Sigmoid colon (tissue), 7 donors: ENCODE results near the gene TENM4. TPM values are rescaled to one million over a fixed set of nuclear protein-coding genes. Genes with fewer than 3 reads are reported as not detected.

Experiments
- DNase-seq: peaks from one replicate; pipeline ENCODE4 v3.0.0-alpha.2; 2019
- H3K27ac ChIP-seq, 4 donors: fragments of 200-600 bp; sonication (generic); one replicate each; pipeline ENCODE4 v1.5.1; 2016 to 2019; ENCODE audit warnings: mild to moderate bottlenecking in 1 of 4
- H3K27me3 ChIP-seq, 3 donors: fragments of 200-600 bp; sonication (generic); one replicate each; pipeline ENCODE4 v1.5.1; 2019; ENCODE audit warnings: mild to moderate bottlenecking in 1 of 3
- H3K36me3 ChIP-seq, 4 donors: fragments of 200-600 bp; sonication (generic); one replicate each; pipeline ENCODE4 v1.5.1; 2016 to 2019
- H3K4me1 ChIP-seq, 4 donors: fragments of 200-600 bp; sonication (generic); one replicate each; pipeline ENCODE4 v1.5.1; 2017 to 2019
- H3K4me3 ChIP-seq, 4 donors: fragments of 200-600 bp; sonication (generic); one replicate each; pipeline ENCODE4 v1.5.1; 2017 to 2019; ENCODE audit warnings: mild to moderate bottlenecking in 2 of 4, moderate library complexity in 1 of 4
- H3K9me3 ChIP-seq, 4 donors: fragments of 200-600 bp in 3 of 4; sonication (generic) in 3 of 4; one replicate each; pipeline versions ENCODE4 v1.5.1 to v1.6.1; 2013 to 2019
- CTCF ChIP-seq, 4 experiments: fragments of 450-650 bp in 3 of 4; fragments of 200-600 bp in 1 of 4; IDR thresholded peaks; one replicate each; pipeline ENCODE4 v1.5.1; 2016 to 2019; ENCODE audit warnings: antibody characterized with exemption in 4 of 4, mild to moderate bottlenecking in 3 of 4, moderate library complexity in 2 of 4
- EP300 ChIP-seq, 4 donors: sonication (generic); formaldehyde crosslinking; IDR thresholded peaks; one replicate each; pipeline ENCODE4 v1.6.1; 2017; ENCODE audit warnings: antibody characterized with exemption in 4 of 4
- POLR2A ChIP-seq, 2 donors: fragments of 450-650 bp; IDR thresholded peaks; one replicate each; pipeline ENCODE4 v1.6.1; 2016; ENCODE audit warnings: antibody characterized with exemption in 2 of 2, mild to moderate bottlenecking in 2 of 2, moderate library complexity in 2 of 2
- POLR2AphosphoS5 ChIP-seq, 4 donors: sonication (generic); formaldehyde crosslinking; IDR thresholded peaks; one replicate each; pipeline ENCODE4 v1.6.1; 2017; ENCODE audit warnings: antibody characterized with exemption in 4 of 4
- WGBS, 2 donors: extraction: QIAGEN DNeasy Blood & Tissue Kit; methylation state at CpG; one replicate each; pipeline ENCODE4 v1.1.7; 2013; 5-methylcytosine and 5-hydroxymethylcytosine counted together
- intact Hi-C: fragments of 100-400 bp; cut with DNase I; formaldehyde crosslinking; loops from one replicate; pipeline ENCODE4 v1.15.1; 2023
- polyA plus RNA-seq, 3 donors: library from polyadenylated mRNA; stranded (reverse); fragments of 200-250 nt; gene quantifications; one replicate each; pipeline ENCODE4 v1.2.3, GENCODE V29; 2013
- total RNA-seq, 4 donors: library from RNA; depleted of rRNA; stranded (reverse); fragments of >200 nt; gene quantifications; one replicate each; pipeline ENCODE4 v1.1.0, GENCODE V29; 2016
- donor health status: healthy with polysubstance abuse.
- donor health status: Bipolar disorder and iron deficiency.
- donor health status: healthy.

The TENM4 gene
- total and polyA plus RNA-seq, 7 donors: 0.23 to 14.6 (median 1.9) TPM; not detected in 1

GRCh38 chr11:79472819-79473529 is 32.1 kb upstream of the TENM4 start:
- H3K4me3 ChIP-seq: no peak overlapping the region
- no peak for DNase-seq
- WGBS, 2 donors: 66 to 85% methylated on average over 8 of the region's 8 CpGs
- H3K4me1 ChIP-seq: no peaks in the 10 kb centered on the region
- no peaks in the 10 kb centered on the region for H3K36me3 ChIP-seq
- H3K27me3 ChIP-seq: no peaks in the 10 kb centered on the region
- intact Hi-C loops: no loop called here
- H3K27ac ChIP-seq: no peak overlapping the region
- TF ChIP-seq POLR2A (IDR thresholded peaks at IDR 0.05) (no peak), POLR2AphosphoS5 (IDR thresholded peaks at IDR 0.05) (no peak), EP300 (IDR thresholded peaks at IDR 0.05) (no peak), CTCF (IDR thresholded peaks at IDR 0.05) (no peak)
- H3K9me3 ChIP-seq: no peaks in the 10 kb centered on the region

- Histone ChIP-seq H3K27me3 (no peaks in the 10 kb centered on the region), H3K36me3 (no peaks in the 10 kb centered on the region), H3K4me1 (no peaks in the 10 kb centered on the region), H3K9me3 (no peaks in the 10 kb centered on the region), H3K27ac (no peak overlapping the region), H3K4me3 (no peak overlapping the region)
- TF ChIP-seq POLR2A (IDR thresholded peaks at IDR 0.05): no peak
- TF ChIP-seq CTCF (IDR thresholded peaks at IDR 0.05): no peak
- no peak for TF ChIP-seq EP300 (IDR thresholded peaks at IDR 0.05)
- TF ChIP-seq POLR2AphosphoS5 (IDR thresholded peaks at IDR 0.05): no peak
- no peak for DNase-seq
- intact Hi-C loops: no loop called here
- 44 to 55% methylated on average over 7 of the region's 7 CpGs for WGBS, 2 donors
Observed at GRCh38 chr11:79471071-79471844, 30.4 kb upstream of the TENM4 start.

GRCh38 chr11:79470161-79470560 is 29.3 kb upstream of the TENM4 start:
- Histone ChIP-seq H3K27ac (no peak overlapping the region), H3K27me3 (no peaks in the 10 kb centered on the region), H3K9me3 (no peaks in the 10 kb centered on the region), H3K4me3 (no peak overlapping the region), H3K36me3 (no peaks in the 10 kb centered on the region), H3K4me1 (no peaks in the 10 kb centered on the region)
- no peak for DNase-seq
- intact Hi-C loops: no loop called here
- 56 to 57% methylated on average over 2 of the region's 2 CpGs for WGBS, 2 donors
- TF ChIP-seq POLR2AphosphoS5 (IDR thresholded peaks at IDR 0.05) (no peak), POLR2A (IDR thresholded peaks at IDR 0.05) (no peak), EP300 (IDR thresholded peaks at IDR 0.05) (no peak), CTCF (IDR thresholded peaks at IDR 0.05) (no peak)

- WGBS, 2 donors: 71 to 79% methylated on average over 2 of the region's 2 CpGs
- Histone ChIP-seq H3K4me1 (no peaks in the 10 kb centered on the region), H3K27me3 (no peaks in the 10 kb centered on the region), H3K36me3 (no peaks in the 10 kb centered on the region), H3K4me3 (no peak overlapping the region), H3K27ac (no peak overlapping the region), H3K9me3 (no peaks in the 10 kb centered on the region)
- TF ChIP-seq CTCF (IDR thresholded peaks at IDR 0.05): no peak
- peak in 1 of 4 donors; percentile 26 for TF ChIP-seq POLR2AphosphoS5 (IDR thresholded peaks at IDR 0.05)
- intact Hi-C loops: no loop called here
- no peak for DNase-seq
Observed at GRCh38 chr11:79467761-79468160, 26.9 kb upstream of the TENM4 start.
